Hepatocyte (in vitro differentiated cells): ENCODE data around the gene OR51V1. TPM values are rescaled to one million over a fixed set of nuclear protein-coding genes. Genes with fewer than 3 reads are reported as not detected.

Experiments used
- DNase-seq: peaks from one replicate; pipeline ENCODE4 v3.0.0-alpha.2; 2016; ENCODE audit warnings: low spot score
- H2AFZ ChIP-seq: fragments of 200-600 bp; sonication (generic); 2 replicates; pipeline ENCODE4 v1.6.0; 2016; ENCODE audit warnings: antibody characterized with exemption, mild to moderate bottlenecking
- H3K27ac ChIP-seq: fragments of 200-600 bp; sonication (generic); 2 replicates; pipeline ENCODE4 v1.5.1; 2016; ENCODE audit warnings: mild to moderate bottlenecking
- H3K27me3 ChIP-seq: fragments of 200-600 bp; sonication (generic); 2 replicates; pipeline ENCODE4 v1.6.1; 2016
- H3K36me3 ChIP-seq: fragments of 200-600 bp; sonication (generic); replicated peaks from 2 replicates; pipeline ENCODE4 v1.5.1; 2016; ENCODE audit warnings: low read depth; ENCODE audit not compliant: insufficient read depth
- H3K4me1 ChIP-seq: fragments of 200-600 bp; sonication (generic); 2 replicates; pipeline ENCODE4 v1.5.1; 2016; ENCODE audit warnings: mild to moderate bottlenecking, moderate library complexity; ENCODE audit not compliant: insufficient read depth
- H3K4me2 ChIP-seq: fragments of 200-600 bp; sonication (generic); 2 replicates; pipeline ENCODE4 v1.6.0; 2016
- H3K4me3 ChIP-seq: fragments of 200-600 bp; sonication (generic); 2 replicates; pipeline ENCODE4 v1.5.1; 2016; ENCODE audit warnings: mild to moderate bottlenecking
- H3K79me2 ChIP-seq: fragments of 200-600 bp; sonication (generic); 2 replicates; pipeline ENCODE4 v1.6.0; 2017; ENCODE audit warnings: mild to moderate bottlenecking
- H3K9me2 ChIP-seq: fragments of 200-600 bp; sonication (generic); replicated peaks from 2 replicates; pipeline ENCODE4 v1.6.0; 2017; ENCODE audit warnings: mild to moderate bottlenecking; ENCODE audit not compliant: insufficient read depth
- H3K9me3 ChIP-seq: fragments of 200-600 bp; sonication (generic); 2 replicates; pipeline ENCODE4 v1.5.1; 2016; ENCODE audit warnings: low read depth, mild to moderate bottlenecking
- H4K20me1 ChIP-seq: fragments of 200-600 bp; sonication (generic); 2 replicates; pipeline ENCODE4 v1.6.0; 2016; ENCODE audit warnings: mild to moderate bottlenecking; ENCODE audit not compliant: insufficient read depth, poor library complexity, severe bottlenecking
- CTCF ChIP-seq: fragments of 200-600 bp; sonication (generic); IDR thresholded peaks from 2 replicates; pipeline ENCODE4 v1.5.1; 2016; ENCODE audit warnings: antibody characterized with exemption, mild to moderate bottlenecking; ENCODE audit not compliant: poor library complexity
- EZH2 ChIP-seq: fragments of 200-600 bp; sonication (generic); IDR thresholded peaks from 2 replicates; pipeline ENCODE4 v1.6.1; 2016; ENCODE audit warnings: antibody characterized with exemption, mild to moderate bottlenecking, borderline replicate concordance
- EZH2phosphoT487 ChIP-seq: fragments of 200-600 bp; sonication (generic); IDR thresholded peaks from one replicate; pipeline ENCODE4 v1.6.1; 2018; ENCODE audit warnings: antibody characterized with exemption, mild to moderate bottlenecking, low read depth, moderate library complexity; ENCODE audit not compliant: unreplicated experiment, severe bottlenecking
- WGBS: methylation state at CpG from one replicate; pipeline ENCODE4 v1.1.6; 2016; ENCODE audit warnings: low lambda C conversion rate; ENCODE audit errors: missing lambda C conversion rate; 5-methylcytosine and 5-hydroxymethylcytosine counted together
- polyA plus RNA-seq: library from polyadenylated mRNA; unstranded; fragments of >200 nt; fragmentation: Nextera tagmentation; extraction: Ambion mirVana; gene quantifications from 2 replicates; pipeline ENCODE4 v1.2.1, GENCODE V29; 2016
- total RNA-seq: library from RNA; depleted of rRNA; stranded (reverse); fragments of >200 nt; gene quantifications from 2 replicates; pipeline ENCODE4 v1.2.3, GENCODE V29; 2014

The OR51V1 gene
- total and polyA plus RNA-seq, 2 experiments from 2014 or later: not detected

DNA sequence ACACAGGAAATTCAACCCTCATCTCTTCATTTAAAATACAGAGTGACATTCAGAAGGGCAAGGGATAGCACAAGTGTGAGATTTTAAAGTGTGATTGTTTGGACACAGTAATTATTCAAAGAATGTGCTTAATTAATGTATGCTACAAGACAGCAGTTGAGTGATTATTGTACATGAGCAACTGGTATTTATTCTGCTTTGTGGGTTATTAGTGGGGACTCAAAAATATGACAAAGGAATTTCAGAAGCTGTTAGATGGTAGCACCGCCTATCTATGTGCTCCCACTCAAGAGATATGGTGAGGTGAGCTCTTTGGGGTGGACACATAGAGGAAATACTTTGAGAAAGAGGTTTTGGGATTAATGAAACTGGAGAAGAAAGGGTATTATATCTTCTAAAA, 39.6 kb upstream of the OR51V1 start:
- no peak overlapping the region for H2AFZ ChIP-seq
- TF ChIP-seq EZH2 (no peak), CTCF (no peak), EZH2phosphoT487 (no peak)
- H3K36me3 ChIP-seq: no peaks in the 10 kb centered on the region
- no peaks in the 10 kb centered on the region for H3K4me1 ChIP-seq
- no peak overlapping the region for H3K4me2 ChIP-seq
- no peaks in the 10 kb centered on the region for H3K79me2 ChIP-seq
- WGBS: 95% methylated on average over 1 of the region's 1 CpG
- DNase-seq: no peak
- H3K27me3 ChIP-seq: no peaks in the 10 kb centered on the region
- H3K9me2 ChIP-seq: no peaks in the 10 kb centered on the region
- H4K20me1 ChIP-seq: no peaks in the 10 kb centered on the region
- no peak overlapping the region for H3K4me3 ChIP-seq
- H3K9me3 ChIP-seq: no peaks in the 10 kb centered on the region
- no peak overlapping the region for H3K27ac ChIP-seq

DNA sequence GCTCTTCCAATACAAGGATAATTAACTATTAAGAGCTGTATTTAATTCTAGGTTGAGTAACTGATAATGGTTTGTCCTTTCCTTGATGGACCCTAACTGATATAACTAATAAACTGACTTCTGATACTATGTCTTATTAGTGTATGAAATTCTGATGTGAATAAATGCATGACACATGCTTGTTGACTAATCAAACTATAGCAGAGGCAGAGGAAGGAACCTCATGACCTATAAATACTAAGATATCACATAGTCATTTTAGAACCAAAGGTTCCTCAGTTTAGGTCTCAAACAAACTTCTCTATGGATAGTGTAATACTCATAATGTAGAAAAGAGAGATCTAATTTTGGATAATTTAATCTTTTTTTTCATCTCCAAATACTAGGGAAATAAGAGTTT, 38.6 kb upstream of the OR51V1 start:
- TF ChIP-seq EZH2phosphoT487 (no peak), CTCF (no peak), EZH2 (no peak)
- Histone ChIP-seq H3K27me3 (no peaks in the 10 kb centered on the region), H4K20me1 (no peaks in the 10 kb centered on the region), H3K27ac (no peak overlapping the region), H2AFZ (no peak overlapping the region), H3K36me3 (no peaks in the 10 kb centered on the region), H3K4me1 (no peaks in the 10 kb centered on the region), H3K79me2 (no peaks in the 10 kb centered on the region), H3K4me3 (no peak overlapping the region), H3K9me2 (no peaks in the 10 kb centered on the region), H3K4me2 (no peak overlapping the region), H3K9me3 (no peaks in the 10 kb centered on the region)
- no peak for DNase-seq

- Histone ChIP-seq H3K79me2 (no peaks in the 10 kb centered on the region), H4K20me1 (no peaks in the 10 kb centered on the region), H3K27ac (no peak overlapping the region), H3K4me2 (no peak overlapping the region), H3K9me3 (no peaks in the 10 kb centered on the region), H3K36me3 (no peaks in the 10 kb centered on the region), H3K4me1 (no peaks in the 10 kb centered on the region), H3K27me3 (no peaks in the 10 kb centered on the region), H3K4me3 (no peak overlapping the region), H2AFZ (no peak overlapping the region), H3K9me2 (no peaks in the 10 kb centered on the region)
- no peak for TF ChIP-seq EZH2
- no peak for TF ChIP-seq EZH2phosphoT487
- no peak for TF ChIP-seq CTCF
- no peak for DNase-seq
- WGBS: 74% methylated on average over 2 of the region's 2 CpGs
Measured at GRCh38 chr11:5238486-5238885, 38.0 kb upstream of the OR51V1 start.

DNA sequence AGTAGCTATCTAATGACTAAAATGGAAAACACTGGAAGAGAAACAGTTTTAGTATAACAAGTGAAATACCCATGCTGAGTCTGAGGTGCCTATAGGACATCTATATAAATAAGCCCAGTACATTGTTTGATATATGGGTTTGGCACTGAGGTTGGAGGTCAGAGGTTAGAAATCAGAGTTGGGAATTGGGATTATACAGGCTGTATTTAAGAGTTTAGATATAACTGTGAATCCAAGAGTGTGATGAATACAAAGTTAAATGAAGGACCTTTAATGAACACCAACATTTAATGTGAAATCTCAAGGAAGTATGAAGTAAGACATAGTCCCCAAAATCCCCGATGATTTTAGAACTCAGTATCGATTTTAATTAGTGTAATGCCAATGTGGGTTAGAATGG, 36.9 kb upstream of the OR51V1 start:
- H2AFZ ChIP-seq: no peak overlapping the region
- no peaks in the 10 kb centered on the region for H3K4me1 ChIP-seq
- H3K27ac ChIP-seq: no peak overlapping the region
- H3K4me2 ChIP-seq: no peak overlapping the region
- no peaks in the 10 kb centered on the region for H3K9me3 ChIP-seq
- no peak overlapping the region for H3K4me3 ChIP-seq
- H3K36me3 ChIP-seq: no peaks in the 10 kb centered on the region
- no peaks in the 10 kb centered on the region for H3K27me3 ChIP-seq
- TF ChIP-seq CTCF: no peak
- TF ChIP-seq EZH2phosphoT487: no peak
- WGBS: 42% methylated on average over 2 of the region's 2 CpGs
- no peaks in the 10 kb centered on the region for H4K20me1 ChIP-seq
- no peaks in the 10 kb centered on the region for H3K9me2 ChIP-seq
- no peak for DNase-seq
- no peaks in the 10 kb centered on the region for H3K79me2 ChIP-seq
